PFSK-1 (cell line): ENCODE results near the gene PLXND1.

Source experiments
- FOXP2 ChIP-seq: optimal IDR thresholded peaks from 2 replicates; pipeline ENCODE3; 2011; ENCODE audit warnings: borderline replicate concordance, control low read depth, inconsistent platforms; ENCODE audit not compliant: insufficient read depth; ENCODE audit errors: extremely low read length, extremely low read depth
- POLR2AphosphoS5 ChIP-seq: IDR thresholded peaks from 2 replicates; pipeline ENCODE4 v1.6.1; 2012; ENCODE audit warnings: low read depth, mild to moderate bottlenecking, control low read depth, low read length, moderate library complexity
- REST ChIP-seq, 2 experiments: IDR thresholded peaks; 2 replicates each; pipeline versions ENCODE4 v1.6.1 to v1.8.0; 2011 to 2012; ENCODE audit warnings: low read depth in 2 of 2, low read length in 2 of 2, control low read depth in 1 of 2, inconsistent platforms in 1 of 2, mild to moderate bottlenecking in 1 of 2, moderate library complexity in 1 of 2; ENCODE audit not compliant: insufficient read depth in 1 of 2
- SIN3A ChIP-seq: IDR thresholded peaks from 2 replicates; pipeline ENCODE4 v1.6.1; 2012; ENCODE audit warnings: mild to moderate bottlenecking, low read length, moderate library complexity, borderline replicate concordance; ENCODE audit not compliant: insufficient read depth
- TAF1 ChIP-seq: IDR thresholded peaks from 2 replicates; pipeline ENCODE4 v1.6.1; 2012; ENCODE audit warnings: low read length, control low read depth, borderline replicate concordance; ENCODE audit not compliant: insufficient read depth

- TF ChIP-seq TAF1 (no peak), POLR2AphosphoS5 (no peak), REST (IDR thresholded peaks at IDR 0.05; ENCODE audit: insufficient read depth in 1 of 2, low read depth in 2 of 2, low read length in 2 of 2) (no peak), SIN3A (no peak), FOXP2 (no peak)
Observed at GRCh38 chr3:129632977-129633376, 26.5 kb upstream of the PLXND1 start.
